ENCODE results near the gene PLOD2.

DNA sequence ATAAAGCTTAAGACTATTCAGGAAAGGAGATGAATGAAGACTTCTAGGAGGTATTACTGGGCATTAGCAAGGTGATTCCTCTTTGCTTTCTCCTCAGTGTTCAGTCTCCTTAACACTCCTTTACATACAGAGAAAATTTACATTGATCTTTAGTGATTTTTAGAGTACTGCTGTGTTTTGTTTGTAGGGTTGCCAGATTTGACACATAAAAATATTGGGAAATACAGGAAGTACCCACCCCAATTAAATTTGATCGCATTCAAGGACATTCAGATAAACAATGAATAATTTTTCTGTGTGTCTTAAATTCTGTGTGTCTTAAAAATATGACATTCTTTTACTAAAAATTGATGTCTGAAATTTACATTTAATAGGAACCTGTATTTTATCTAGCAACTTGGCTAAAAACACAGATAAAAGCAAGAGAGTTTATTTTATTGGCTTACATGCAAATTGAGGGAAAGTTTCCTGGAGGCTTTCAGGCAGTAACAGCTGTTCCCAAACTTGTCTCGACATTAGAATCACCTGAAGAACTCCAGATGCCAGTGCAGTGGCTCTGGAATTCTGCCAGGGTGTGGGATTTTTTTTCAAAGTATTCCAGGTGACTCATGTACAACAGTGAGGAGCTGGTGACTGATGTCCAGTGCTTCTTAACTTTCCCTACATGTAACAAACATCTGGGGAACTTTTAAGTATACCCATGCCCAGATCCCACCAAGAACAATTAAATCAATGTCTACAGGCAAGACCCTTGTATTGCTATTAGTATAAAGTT lies 23.4 kb upstream of the PLOD2 start:
- TF ChIP-seq, protein P1, sequence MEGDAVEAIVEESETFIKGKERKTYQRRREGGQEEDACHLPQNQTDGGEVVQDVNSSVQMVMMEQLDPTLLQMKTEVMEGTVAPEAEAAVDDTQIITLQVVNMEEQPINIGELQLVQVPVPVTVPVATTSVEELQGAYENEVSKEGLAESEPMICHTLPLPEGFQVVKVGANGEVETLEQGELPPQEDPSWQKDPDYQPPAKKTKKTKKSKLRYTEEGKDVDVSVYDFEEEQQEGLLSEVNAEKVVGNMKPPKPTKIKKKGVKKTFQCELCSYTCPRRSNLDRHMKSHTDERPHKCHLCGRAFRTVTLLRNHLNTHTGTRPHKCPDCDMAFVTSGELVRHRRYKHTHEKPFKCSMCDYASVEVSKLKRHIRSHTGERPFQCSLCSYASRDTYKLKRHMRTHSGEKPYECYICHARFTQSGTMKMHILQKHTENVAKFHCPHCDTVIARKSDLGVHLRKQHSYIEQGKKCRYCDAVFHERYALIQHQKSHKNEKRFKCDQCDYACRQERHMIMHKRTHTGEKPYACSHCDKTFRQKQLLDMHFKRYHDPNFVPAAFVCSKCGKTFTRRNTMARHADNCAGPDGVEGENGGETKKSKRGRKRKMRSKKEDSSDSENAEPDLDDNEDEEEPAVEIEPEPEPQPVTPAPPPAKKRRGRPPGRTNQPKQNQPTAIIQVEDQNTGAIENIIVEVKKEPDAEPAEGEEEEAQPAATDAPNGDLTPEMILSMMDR (conservative IDR thresholded peaks at IDR 0.05; ENCODE audit: low read length) = no peak
- no peak for TF ChIP-seq EZH2phosphoT487 (IDR thresholded peaks at IDR 0.05; ENCODE audit: borderline replicate concordance)
